Prostate gland (tissue), 2 donors: Measurements from ENCODE around the gene COLEC12.

Experiments used
- POLR2A ChIP-seq: fragments of 450-650 bp; IDR thresholded peaks from one replicate; pipeline ENCODE4 v1.6.1; 2016; ENCODE audit warnings: antibody characterized with exemption, mild to moderate bottlenecking
- TF ChIP-seq, protein P1 (sequence below), 4 experiments: fragments of 200-600 bp in 2 of 4; fragments of 450-650 bp in 2 of 4; sonication (generic) in 2 of 4; IDR thresholded peaks; 1 replicate in 3 of 4; 2 replicates in 1 of 4; pipeline ENCODE4 v1.5.1; 2016 to 2019; ENCODE audit warnings: antibody characterized with exemption in 4 of 4, mild to moderate bottlenecking in 2 of 4, moderate library complexity in 2 of 4

DNA sequence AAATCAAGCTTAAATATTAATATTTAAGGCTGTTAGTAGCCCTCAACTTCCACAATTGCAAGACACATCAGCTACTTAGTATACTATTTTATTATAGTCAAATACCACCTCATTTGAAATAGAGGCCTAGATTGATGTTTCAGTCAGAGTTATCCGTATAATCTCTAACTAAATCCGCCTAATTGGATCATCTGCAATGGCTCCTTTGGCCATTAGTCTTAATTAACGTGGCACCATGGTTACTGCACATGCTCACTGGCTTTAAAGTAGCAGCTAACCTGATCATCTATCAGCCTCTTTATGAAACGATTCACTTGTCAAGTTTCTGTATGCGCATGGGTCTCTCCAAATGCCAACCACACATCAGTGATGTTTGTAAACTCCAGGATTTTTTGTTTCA lies 112.3 kb downstream of the COLEC12 start:
- TF ChIP-seq, protein P1, sequence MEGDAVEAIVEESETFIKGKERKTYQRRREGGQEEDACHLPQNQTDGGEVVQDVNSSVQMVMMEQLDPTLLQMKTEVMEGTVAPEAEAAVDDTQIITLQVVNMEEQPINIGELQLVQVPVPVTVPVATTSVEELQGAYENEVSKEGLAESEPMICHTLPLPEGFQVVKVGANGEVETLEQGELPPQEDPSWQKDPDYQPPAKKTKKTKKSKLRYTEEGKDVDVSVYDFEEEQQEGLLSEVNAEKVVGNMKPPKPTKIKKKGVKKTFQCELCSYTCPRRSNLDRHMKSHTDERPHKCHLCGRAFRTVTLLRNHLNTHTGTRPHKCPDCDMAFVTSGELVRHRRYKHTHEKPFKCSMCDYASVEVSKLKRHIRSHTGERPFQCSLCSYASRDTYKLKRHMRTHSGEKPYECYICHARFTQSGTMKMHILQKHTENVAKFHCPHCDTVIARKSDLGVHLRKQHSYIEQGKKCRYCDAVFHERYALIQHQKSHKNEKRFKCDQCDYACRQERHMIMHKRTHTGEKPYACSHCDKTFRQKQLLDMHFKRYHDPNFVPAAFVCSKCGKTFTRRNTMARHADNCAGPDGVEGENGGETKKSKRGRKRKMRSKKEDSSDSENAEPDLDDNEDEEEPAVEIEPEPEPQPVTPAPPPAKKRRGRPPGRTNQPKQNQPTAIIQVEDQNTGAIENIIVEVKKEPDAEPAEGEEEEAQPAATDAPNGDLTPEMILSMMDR (IDR thresholded peaks at IDR 0.05): no peak
- no peak for TF ChIP-seq POLR2A
